Suppressor macrophage treated with lipopolysaccharide for 4 hours (primary cell): Measurements from ENCODE around the gene TMEM184A.
"Not testable (repeated sequence)": the region's sequence is repeated elsewhere in the genome, so short reads cannot be mapped to it uniquely, and the experiment has no call there.

Experiments used
- DNase-seq: peaks from one replicate; pipeline ENCODE4 v3.0.0-alpha.2; 2020

TMEM184A gene

GRCh38 chr7:1588978-1589377, 33.0 kb upstream of the TMEM184A start:
- no peak for DNase-seq

GRCh38 chr7:1587738-1588137, 31.7 kb upstream of the TMEM184A start:
- no peak for DNase-seq

DNA sequence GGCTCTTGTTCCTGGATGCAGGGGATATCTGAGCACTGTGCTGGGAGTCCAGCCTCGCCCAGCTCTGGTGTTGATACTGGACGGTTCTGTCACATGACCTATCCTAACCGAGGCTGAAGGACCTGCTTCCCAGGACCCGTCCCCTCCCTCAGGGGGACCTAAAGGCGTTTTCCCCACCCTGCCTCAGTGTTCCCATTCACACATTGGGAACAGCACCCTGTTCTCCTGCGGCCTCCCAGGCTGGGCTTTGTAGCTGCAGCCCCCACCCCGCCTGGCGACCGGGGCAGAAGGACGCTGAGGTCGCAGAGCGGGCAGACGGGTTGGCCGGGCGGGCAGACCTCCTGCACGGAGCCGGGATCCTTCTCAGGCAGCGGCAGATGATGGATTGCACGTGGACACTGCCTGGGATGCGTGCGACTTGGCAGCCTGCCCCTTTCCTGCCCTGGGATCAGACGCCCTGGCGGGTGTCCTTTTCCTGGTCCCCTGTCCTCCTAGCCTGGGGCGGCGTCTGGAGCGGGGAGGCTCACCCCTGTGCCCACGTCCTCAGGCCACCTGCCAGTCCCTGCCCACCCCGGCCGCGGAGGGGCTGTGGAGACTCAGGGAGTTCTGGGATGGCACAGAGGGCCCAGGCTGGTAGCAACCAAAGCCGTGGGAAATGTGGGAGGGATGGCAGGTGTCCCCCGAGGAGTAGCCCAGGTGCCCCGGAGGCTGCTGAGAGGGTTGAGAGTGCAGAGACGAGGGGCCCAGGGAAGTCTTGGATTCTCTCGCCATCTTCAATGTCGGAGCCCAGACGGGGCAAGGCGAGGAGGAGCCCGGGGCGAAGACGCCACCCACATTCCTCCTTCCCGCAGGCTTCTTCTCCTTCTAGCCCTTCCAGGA, 31.1 kb upstream of the TMEM184A start:
- DNase-seq, result no peak

GRCh38 chr7:1586126-1586826, 30.3 kb upstream of the TMEM184A start:
- no peak for DNase-seq

- DNase-seq, result no peak
Observed at GRCh38 chr7:1585142-1585981, 29.4 kb upstream of the TMEM184A start.

- no peak for DNase-seq
Observed at GRCh38 chr7:1584700-1585099, 28.7 kb upstream of the TMEM184A start.

DNA sequence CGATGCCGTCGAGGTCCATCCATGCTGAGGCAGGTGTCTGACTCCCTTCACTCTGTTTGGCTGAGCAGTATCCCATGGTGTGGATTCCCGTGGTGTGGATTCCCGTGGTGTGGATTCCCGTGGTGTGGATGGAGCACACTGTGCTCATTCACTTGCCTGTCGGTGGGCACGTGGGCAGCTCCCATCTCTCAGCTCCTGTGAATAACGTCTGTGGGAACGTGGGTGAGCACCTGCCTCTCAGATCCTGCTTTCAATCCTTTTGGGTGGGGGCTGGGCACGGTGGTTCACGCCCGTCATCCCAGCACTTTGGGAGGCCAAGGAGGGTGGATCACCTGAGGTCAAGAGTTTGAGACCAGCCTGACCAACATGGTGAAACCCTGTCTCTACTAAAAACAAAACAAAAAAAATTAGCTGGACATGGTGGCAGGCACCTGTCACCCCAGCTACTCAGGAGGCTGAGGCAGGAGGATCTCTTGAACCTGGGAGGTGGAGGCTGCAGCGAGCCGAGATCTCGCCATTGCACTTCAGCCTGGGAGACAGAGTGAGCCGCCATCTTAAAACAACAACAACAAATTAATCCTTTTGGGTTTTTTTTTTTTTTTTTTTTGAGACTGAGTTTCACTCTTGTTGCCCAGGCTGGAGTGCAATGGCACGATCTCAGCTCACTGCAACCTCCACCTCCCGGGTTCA, 27.4 kb upstream of the TMEM184A start:
- DNase-seq, result not testable (repeated sequence)

DNA sequence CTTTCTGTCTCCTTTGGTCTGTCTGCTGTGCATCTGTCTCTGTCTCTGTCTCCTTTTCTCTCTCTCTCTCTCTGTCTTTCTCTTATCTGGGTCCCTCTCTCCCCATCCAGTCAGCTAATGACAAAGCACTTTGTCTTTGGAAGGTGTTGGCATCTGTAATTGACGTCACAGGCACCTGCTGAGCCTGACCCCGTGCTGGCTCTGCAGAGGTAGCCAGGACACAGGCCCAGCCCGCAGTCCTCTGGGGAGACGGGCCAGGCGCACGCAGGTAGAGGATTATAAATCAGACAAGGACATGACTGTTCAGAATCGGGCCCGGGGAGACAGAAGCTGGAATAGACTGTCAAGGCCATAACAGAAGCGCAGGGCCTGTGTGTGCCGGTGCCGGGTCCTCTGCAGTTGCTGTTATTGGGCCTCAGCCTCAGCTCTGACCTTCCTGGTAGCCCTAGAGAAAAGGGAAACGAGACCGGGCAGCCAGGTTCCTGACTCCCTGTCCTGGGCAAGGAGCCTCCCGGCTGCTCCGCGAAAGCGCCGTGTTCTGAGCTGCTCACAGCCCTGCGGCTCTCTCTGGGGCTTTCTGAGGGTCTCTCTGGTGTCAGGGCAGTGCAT, 24.5 kb upstream of the TMEM184A start:
- no peak for DNase-seq

DNA sequence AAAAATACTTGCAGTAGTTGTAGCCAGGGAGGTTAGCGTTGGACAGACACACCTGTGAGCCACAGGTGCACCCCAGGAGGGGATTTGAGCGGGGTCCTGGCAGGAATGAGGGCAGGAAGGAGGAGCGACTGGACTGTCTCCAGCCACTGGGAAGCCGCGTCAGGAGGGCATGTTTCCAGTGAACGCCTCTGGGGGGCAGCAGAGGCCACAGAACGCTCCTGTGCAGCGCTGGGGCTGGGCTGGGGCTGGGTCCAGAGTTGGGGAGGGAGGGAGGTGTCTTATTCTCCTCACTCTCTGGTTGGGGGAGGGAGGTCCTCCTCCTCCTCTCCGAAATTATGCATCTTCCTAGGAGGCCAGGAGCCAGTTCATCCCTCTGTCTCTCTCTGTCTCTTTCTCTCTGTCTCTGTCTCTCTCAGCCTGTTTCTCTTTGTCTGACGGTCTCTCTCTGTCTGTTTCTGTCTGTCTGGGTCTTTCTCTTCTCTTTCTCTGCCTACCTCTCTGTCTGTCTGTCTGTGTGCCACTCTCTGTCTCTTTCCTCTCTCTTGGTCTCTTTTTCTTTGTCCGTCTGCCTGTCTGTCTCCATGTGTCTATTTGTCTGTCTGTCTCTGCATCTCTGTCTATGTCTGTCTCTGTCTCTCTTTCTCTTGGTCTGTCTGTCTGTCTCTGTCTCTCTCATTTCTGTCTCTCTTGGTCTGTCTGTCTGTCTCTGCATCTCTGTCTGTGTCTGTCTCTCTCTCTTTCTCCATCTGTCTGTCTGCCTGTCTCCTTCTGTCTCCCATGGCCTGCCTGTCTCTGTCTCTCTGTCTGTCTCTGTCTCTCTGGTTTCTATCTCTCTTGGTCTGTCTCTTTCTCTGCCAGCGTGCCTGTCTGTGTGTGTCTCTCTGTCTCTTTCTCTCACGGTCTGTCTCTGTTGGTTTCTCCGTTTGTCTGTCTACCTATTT, 23.7 kb upstream of the TMEM184A start:
- peak; percentile 72 for DNase-seq

DNA sequence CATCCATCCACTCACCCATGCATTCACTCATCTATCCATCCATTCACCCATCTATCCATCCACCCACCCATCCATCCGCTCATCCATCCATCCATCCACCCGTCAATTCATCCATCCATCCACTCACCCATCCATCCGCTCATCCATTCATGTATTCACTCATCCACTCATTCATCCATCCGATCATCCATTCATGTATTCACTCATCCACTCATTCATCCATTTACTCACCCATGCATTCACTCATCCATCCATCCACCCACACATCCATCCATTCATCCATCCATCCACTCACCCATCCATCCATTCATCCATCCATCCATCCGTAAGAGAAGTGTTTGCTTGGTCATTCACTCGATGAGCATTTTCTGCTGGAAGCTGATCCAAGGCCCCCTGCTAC, 22.5 kb upstream of the TMEM184A start:
- DNase-seq, result no peak

DNA sequence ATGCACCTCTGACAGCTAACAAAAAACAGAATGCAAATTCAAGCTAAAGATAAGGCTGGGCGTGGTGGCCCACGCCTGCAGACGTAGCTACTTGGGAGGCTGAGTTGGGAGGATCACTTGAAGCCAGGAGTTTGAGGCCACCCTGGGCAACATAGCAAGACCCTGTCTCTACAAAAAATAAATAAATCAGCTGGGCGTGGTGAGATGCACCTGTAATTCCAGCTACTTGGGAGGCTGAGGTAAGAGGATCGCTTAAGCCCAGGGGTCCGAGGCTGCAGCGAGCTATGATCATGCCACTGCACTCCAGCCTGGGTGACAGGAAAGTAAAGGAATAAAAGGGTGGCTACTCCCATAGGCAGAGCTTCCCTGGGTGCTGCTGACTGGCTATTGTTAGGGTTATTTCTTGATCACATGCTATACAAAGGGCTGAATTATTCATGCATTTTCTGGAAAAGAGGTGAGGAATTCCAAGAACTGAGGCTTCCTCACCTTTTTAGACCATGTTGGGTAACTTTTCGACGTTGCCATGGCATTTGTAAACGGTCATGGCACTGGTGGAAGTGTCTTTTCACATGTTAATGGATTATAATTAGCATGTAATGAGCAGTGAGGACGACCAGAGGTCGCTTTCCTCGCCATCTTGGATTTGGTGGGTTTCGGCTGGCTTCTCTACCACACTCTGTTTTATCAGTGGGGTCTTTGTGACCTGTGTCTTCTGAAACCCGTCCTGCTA, 20.7 kb upstream of the TMEM184A start:
- DNase-seq, result no peak

- DNase-seq, result no peak
Observed at GRCh38 chr7:1575809-1576208, 19.8 kb upstream of the TMEM184A start.

DNA sequence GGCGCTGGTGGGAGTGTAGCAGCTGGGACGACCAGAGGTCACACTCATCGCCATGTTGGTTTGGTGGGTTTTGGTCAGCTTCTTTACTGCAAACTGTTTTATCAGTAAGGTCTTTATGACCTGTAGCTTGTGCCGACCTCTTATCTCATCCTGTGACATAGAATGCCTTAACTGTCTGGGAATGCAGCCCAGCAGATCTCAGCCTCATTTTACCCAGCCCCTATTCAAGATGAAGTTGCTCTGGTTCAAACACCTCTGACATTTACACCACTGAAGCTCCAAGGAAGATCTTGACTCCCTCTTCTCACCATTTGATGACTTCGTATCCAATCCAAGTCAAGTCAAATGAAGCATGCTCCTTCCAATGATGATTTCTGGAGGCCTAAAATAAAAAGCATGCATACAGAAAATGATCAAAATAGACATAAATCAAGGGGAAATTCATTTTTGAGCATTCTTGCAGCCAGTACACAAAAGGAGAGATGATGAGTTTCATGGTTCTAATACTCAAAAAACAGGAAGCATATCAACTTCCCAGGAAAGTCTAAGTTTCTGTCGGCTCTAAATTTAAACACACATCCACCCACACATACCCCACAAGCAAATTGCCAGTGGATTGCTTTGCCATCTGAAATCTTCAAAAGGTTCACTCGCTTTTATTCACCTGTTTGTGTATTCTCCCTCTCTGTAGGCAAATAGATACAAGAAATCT, 16.3 kb upstream of the TMEM184A start:
- DNase-seq, result peak; percentile 21

DNA sequence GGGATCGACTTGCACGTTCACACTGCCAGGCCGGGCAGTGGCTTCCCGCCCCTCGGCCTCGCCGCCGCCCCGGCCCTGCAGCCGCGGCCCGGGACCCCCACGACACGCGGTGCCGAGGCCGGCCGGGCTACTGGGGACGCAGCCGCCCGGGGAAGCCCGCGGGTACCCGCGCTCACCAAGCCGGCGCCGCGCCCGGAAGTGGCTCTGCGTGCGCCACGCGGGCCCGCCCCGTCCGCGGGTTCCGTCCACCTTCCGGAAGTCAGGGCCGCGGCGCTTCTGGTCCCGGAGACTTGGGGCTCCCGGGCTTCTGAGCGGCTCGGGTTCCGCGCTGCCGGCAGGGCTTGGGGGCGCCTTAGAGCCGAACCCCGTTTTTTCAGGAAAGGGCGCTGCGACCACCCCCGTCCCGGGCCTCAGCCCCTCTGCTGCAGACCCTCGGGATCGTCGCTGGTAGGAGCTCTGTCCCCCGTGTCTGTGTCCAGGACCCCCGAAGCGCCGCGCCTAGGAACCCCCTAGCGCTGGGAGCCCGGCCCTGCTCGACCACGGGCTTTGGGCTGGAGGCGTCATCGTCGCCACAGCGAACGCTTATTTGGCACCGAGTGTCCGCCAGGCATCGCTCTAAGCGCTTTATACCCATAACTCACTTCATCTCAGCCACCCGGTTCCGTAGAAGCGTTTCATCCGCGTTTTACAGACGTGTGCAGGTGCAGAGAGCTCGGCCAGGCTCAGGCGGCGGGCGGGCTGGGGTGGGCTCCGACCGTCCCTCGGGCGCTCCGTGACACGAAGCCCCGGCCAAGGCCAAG, 14.0 kb upstream of the TMEM184A start, which contains the start of gene PSMG3:
Gene PSMG3 (minus strand): TSS at position 200 of the 800 bp plus-strand sequence. CDS start 693 bp downstream, outside the sequence.
- DNase-seq, result peak; percentile 96

- no peak for DNase-seq
Observed at GRCh38 chr7:1569440-1569832, 13.4 kb upstream of the TMEM184A start.

DNA sequence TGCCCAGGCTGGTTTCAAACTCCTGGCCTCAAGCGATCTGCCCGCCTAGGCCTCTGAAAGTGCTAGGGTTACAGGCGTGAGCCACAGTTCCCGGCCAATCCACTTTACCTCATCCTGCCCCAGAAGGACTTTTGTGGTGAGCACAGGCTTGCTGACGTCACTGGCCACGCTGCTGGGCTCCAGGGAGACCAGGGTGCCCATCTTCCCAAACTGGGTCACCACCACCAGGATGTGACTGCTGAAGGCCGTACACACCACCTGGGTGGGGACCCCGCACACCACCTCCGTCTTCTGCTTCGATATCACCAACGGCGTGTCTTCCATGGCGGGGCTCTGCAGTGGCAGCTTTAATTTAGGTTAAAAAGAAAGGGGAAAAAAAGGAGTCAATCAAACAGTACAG, 13.0 kb upstream of the TMEM184A start:
- DNase-seq, result peak; percentile 32

DNA sequence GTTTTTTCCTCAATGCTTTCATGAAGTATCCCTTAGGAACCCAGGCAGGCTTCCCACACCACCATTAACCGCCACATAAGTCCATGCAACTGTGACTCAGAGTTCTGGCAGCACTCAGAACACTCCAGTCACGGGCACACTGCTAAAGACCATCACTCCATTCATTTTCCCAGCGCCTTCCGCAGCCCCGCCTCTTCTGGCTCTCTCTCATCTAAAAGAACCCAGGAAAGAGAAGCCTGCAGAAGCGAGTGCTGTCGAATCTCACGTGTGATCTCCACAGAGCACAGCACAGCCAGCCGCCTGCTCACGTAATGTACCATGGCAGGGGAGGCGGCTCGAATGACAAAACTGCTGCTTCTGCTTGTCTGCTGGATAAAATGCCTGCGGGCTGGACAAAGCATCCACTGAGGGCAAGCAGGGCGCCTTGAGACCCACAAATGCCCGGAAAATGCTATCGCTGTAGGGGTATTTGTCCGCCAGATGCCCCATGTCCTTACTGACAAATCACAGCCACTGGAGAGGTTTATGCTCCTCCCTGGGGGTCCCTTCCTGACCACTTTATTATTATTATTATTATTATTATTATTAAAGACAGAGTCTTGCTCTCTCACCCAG, 12.0 kb upstream of the TMEM184A start:
- no peak for DNase-seq
